Sigmoid colon (tissue), 4 donors: ENCODE measurements around the gene PLCH1.

ENCODE experiments used
- POLR2A ChIP-seq, 2 donors: fragments of 450-650 bp; IDR thresholded peaks; one replicate each; pipeline ENCODE4 v1.6.1; 2016; ENCODE audit warnings: antibody characterized with exemption in 2 of 2, mild to moderate bottlenecking in 2 of 2, moderate library complexity in 2 of 2
- POLR2AphosphoS5 ChIP-seq, 4 donors: sonication (generic); formaldehyde crosslinking; IDR thresholded peaks; one replicate each; pipeline ENCODE4 v1.6.1; 2017; ENCODE audit warnings: antibody characterized with exemption in 4 of 4
- TF ChIP-seq, protein P1 (sequence below), 4 experiments: fragments of 450-650 bp in 3 of 4; fragments of 200-600 bp in 1 of 4; IDR thresholded peaks; one replicate each; pipeline ENCODE4 v1.5.1; 2016 to 2019; ENCODE audit warnings: antibody characterized with exemption in 4 of 4, mild to moderate bottlenecking in 3 of 4, moderate library complexity in 2 of 4

- TF ChIP-seq, protein P1, sequence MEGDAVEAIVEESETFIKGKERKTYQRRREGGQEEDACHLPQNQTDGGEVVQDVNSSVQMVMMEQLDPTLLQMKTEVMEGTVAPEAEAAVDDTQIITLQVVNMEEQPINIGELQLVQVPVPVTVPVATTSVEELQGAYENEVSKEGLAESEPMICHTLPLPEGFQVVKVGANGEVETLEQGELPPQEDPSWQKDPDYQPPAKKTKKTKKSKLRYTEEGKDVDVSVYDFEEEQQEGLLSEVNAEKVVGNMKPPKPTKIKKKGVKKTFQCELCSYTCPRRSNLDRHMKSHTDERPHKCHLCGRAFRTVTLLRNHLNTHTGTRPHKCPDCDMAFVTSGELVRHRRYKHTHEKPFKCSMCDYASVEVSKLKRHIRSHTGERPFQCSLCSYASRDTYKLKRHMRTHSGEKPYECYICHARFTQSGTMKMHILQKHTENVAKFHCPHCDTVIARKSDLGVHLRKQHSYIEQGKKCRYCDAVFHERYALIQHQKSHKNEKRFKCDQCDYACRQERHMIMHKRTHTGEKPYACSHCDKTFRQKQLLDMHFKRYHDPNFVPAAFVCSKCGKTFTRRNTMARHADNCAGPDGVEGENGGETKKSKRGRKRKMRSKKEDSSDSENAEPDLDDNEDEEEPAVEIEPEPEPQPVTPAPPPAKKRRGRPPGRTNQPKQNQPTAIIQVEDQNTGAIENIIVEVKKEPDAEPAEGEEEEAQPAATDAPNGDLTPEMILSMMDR (IDR thresholded peaks at IDR 0.05) = no peak
- TF ChIP-seq POLR2AphosphoS5 (IDR thresholded peaks at IDR 0.05) = no peak
- no peak for TF ChIP-seq POLR2A (IDR thresholded peaks at IDR 0.05)
These were observed 232.0 kb downstream of the PLCH1 start for GRCh38 chr3:155512867-155513261.
